ENCODE measurements around the gene GDPD3. TPM values are rescaled to one million over a fixed set of nuclear protein-coding genes. Genes with fewer than 3 reads are reported as not detected.

GDPD3 gene
- total and polyA plus RNA-seq, 2 of the 13 experiments (the other 11 are each of a cell fraction or from before 2014, with no cell fraction given), result 18.7 to 20.6 TPM

DNA sequence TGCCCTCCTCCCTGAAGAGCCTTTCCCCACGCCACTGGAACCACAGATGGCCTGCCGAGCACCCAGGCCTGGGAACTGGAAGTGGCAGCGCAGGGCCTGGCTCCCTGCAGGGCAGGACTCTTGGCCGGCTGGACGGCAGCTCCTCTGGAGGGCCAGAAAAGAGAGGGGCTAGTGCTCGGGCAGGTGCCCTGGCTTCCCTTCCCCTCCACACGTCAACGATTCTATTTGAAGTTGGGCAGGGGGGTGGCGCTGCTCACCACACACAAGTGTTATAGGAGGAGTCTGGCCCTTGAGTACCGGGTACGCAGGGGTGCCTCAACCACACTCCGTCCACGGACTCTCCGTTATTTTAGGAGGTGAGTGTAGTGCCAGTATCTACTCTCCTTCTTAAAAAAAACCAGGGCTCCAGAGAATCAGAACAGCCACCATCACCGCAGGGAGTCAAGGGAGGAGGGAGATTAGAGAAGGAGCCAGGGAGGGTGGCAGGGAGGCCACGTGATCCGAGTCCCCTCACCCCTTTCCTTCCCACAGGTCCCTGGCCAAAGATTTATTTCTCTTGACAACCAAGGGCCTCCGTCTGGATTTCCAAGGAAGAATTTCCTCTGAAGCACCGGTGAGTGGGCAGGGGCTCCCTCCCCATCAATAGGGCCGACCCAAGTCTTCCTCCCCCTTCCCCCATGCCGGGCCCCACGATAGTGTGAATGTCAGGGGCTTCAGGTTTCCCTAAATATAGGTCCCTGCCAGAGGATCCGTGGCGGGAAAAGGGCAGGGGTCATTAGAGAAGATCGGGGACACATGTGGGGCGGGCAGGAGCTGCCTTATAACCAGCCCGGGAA, 49.2 kb downstream of the GDPD3 start (continued):
- 0 out of 2 replicates have a peak, but pooled peaks have one; percentile 16 for TF ChIP-seq SP5 (CRISPR knock-in tag; IDR thresholded peaks at IDR 0.05; ENCODE audit: borderline replicate concordance, low read depth)
- no peak for TF ChIP-seq ZNF83 (CRISPR knock-in tag; IDR thresholded peaks at IDR 0.05; ENCODE audit: borderline replicate concordance)
- no peak for TF ChIP-seq ASH2L (IDR thresholded peaks at IDR 0.05; ENCODE audit: insufficient read length, low read depth, low read length)
- no peak for TF ChIP-seq ELK4 (CRISPR knock-in tag; IDR thresholded peaks at IDR 0.05; ENCODE audit: borderline replicate concordance)
- no peak for TF ChIP-seq KIAA2018 (CRISPR knock-in tag; IDR thresholded peaks at IDR 0.05; ENCODE audit: borderline replicate concordance)
- TF ChIP-seq KMT2B (CRISPR knock-in tag; IDR thresholded peaks at IDR 0.05), result no peak; the same call in none of the 2 replicates
- no peak for TF ChIP-seq ZFP41 (CRISPR knock-in tag; IDR thresholded peaks at IDR 0.05; ENCODE audit: borderline replicate concordance)
- TF ChIP-seq KLF13 (CRISPR knock-in tag; IDR thresholded peaks at IDR 0.05), result no peak
- TF ChIP-seq CENPT (CRISPR knock-in tag; IDR thresholded peaks at IDR 0.05; ENCODE audit: low read depth), result no peak
- no peak for TF ChIP-seq ZFP36L2 (CRISPR knock-in tag; IDR thresholded peaks at IDR 0.05)
- TF ChIP-seq THYN1 (CRISPR knock-in tag; IDR thresholded peaks at IDR 0.05; ENCODE audit: borderline replicate concordance, low read depth), result no peak
- TF ChIP-seq, protein P1, sequence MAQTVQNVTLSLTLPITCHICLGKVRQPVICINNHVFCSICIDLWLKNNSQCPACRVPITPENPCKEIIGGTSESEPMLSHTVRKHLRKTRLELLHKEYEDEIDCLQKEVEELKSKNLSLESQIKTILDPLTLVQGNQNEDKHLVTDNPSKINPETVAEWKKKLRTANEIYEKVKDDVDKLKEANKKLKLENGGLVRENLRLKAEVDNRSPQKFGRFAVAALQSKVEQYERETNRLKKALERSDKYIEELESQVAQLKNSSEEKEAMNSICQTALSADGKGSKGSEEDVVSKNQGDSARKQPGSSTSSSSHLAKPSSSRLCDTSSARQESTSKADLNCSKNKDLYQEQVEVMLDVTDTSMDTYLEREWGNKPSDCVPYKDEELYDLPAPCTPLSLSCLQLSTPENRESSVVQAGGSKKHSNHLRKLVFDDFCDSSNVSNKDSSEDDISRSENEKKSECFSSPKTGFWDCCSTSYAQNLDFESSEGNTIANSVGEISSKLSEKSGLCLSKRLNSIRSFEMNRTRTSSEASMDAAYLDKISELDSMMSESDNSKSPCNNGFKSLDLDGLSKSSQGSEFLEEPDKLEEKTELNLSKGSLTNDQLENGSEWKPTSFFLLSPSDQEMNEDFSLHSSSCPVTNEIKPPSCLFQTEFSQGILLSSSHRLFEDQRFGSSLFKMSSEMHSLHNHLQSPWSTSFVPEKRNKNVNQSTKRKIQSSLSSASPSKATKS (CRISPR knock-in tag; IDR thresholded peaks at IDR 0.05), result no peak; the same call in 1 of the 2 replicates
- TF ChIP-seq ZNF674 (CRISPR knock-in tag; IDR thresholded peaks at IDR 0.05; ENCODE audit: low read depth), result no peak
- peak; percentile 63 for TF ChIP-seq ZEB1 (IDR thresholded peaks at IDR 0.05; ENCODE audit: insufficient replicate concordance, low read depth)
- peak; percentile 88; the same call in 1 of the 2 replicates for TF ChIP-seq CAMTA2 (CRISPR knock-in tag; IDR thresholded peaks at IDR 0.05; ENCODE audit: borderline replicate concordance)
- peak; percentile 42; the same call in 1 of the 2 replicates for TF ChIP-seq MXD4 (CRISPR knock-in tag; IDR thresholded peaks at IDR 0.05)

Measured in HepG2 (cell line).